Epithelial cell of proximal tubule (primary cell): ENCODE measurements around the gene ARHGEF17. TPM values are rescaled to one million over a fixed set of nuclear protein-coding genes. Genes with fewer than 3 reads are reported as not detected.

ENCODE experiments used
- DNase-seq: peaks from one replicate; pipeline ENCODE4 v3.0.0-alpha.2; 2011; ENCODE audit warnings: low read depth
- H3K4me3 ChIP-seq: 2 replicates; pipeline ENCODE4 v1.5.1; 2011; ENCODE audit warnings: low read depth, mild to moderate bottlenecking, low read length
- CTCF ChIP-seq: conservative IDR thresholded peaks from 2 replicates; pipeline ENCODE4 v1.5.1; 2012; ENCODE audit warnings: low read depth, mild to moderate bottlenecking, low read length
- total RNA-seq: library from RNA; depleted of rRNA; stranded (reverse); fragments of >200 nt; gene quantifications from 2 replicates; pipeline ENCODE4 v1.2.3, GENCODE V29; 2015

The ARHGEF17 gene
- total RNA-seq, 1 donor from 2014 or later = 26.4 TPM

GRCh38 chr11:73347067-73347466 lies 39.0 kb downstream of the ARHGEF17 start:
- TF ChIP-seq CTCF = no peak
- no peak overlapping the region for H3K4me3 ChIP-seq
- no peak for DNase-seq

GRCh38 chr11:73348838-73349237 lies 40.8 kb downstream of the ARHGEF17 start:
- no peak for DNase-seq
- no peak for TF ChIP-seq CTCF
- H3K4me3 ChIP-seq = no peak overlapping the region

- DNase-seq = no peak
- no peak overlapping the region for H3K4me3 ChIP-seq
- no peak for TF ChIP-seq CTCF
Observed at GRCh38 chr11:73349633-73350032, 41.6 kb downstream of the ARHGEF17 start.

GRCh38 chr11:73350908-73351636 lies 43.0 kb downstream of the ARHGEF17 start:
- no peak for DNase-seq
- H3K4me3 ChIP-seq = no peak overlapping the region
- TF ChIP-seq CTCF = peak; percentile 97

GRCh38 chr11:73353422-73353821 lies 45.3 kb downstream of the ARHGEF17 start:
- no peak overlapping the region for H3K4me3 ChIP-seq
- no peak for TF ChIP-seq CTCF
- no peak for DNase-seq

GRCh38 chr11:73355109-73355508 lies 47.0 kb downstream of the ARHGEF17 start:
- TF ChIP-seq CTCF = no peak
- DNase-seq = no peak
- H3K4me3 ChIP-seq = no peak overlapping the region
